ENCODE measurements around the gene TSPAN9. TPM values are rescaled to one million over a fixed set of nuclear protein-coding genes. Genes with fewer than 3 reads are reported as not detected.

TSPAN9 gene
- total RNA-seq, 3 donors from 2014 or later: 16.8 to 44.9 (median 36.9) TPM

GRCh38 chr12:3173008-3173553 is 95.9 kb downstream of the TSPAN9 start:
- Histone ChIP-seq H3K27me3 (no peaks in the 10 kb centered on the region), H3K36me3 (no peaks in the 10 kb centered on the region), H3K4me1 (no peaks in the 10 kb centered on the region), H3K9me3 (no peaks in the 10 kb centered on the region), H3K27ac (no peak overlapping the region), H3K4me3 (no peak overlapping the region)
- no peak for DNase-seq (ENCODE audit: low spot score in 2 of 2)
- intact Hi-C loops (cut with DNase I; ENCODE audit: low total_unique reads): no loop called here
- TF ChIP-seq, protein P1, sequence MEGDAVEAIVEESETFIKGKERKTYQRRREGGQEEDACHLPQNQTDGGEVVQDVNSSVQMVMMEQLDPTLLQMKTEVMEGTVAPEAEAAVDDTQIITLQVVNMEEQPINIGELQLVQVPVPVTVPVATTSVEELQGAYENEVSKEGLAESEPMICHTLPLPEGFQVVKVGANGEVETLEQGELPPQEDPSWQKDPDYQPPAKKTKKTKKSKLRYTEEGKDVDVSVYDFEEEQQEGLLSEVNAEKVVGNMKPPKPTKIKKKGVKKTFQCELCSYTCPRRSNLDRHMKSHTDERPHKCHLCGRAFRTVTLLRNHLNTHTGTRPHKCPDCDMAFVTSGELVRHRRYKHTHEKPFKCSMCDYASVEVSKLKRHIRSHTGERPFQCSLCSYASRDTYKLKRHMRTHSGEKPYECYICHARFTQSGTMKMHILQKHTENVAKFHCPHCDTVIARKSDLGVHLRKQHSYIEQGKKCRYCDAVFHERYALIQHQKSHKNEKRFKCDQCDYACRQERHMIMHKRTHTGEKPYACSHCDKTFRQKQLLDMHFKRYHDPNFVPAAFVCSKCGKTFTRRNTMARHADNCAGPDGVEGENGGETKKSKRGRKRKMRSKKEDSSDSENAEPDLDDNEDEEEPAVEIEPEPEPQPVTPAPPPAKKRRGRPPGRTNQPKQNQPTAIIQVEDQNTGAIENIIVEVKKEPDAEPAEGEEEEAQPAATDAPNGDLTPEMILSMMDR (IDR thresholded peaks at IDR 0.05): no peak
- TF ChIP-seq POLR2AphosphoS5 (IDR thresholded peaks at IDR 0.05): no peak
- no peak for TF ChIP-seq POLR2A (IDR thresholded peaks at IDR 0.05)

DNA sequence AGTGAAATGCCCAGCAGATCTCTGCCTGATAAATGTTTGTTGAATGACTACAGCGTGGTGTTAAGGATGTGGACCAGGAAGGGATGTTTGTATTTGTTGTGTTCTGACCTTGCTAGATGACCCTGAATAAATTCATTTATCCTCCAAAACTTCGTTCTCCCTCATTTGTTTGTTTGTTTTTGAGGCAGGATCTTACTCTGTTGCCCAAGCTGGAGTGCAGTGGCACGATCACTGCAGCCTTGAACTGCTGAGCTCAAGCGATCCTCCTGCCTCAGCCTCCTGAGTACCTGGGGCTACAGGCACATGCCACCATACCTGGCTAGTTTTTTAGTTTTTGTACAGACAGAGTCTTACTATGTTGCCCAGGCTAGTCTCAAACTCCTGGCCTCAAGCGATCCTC is 96.7 kb downstream of the TSPAN9 start:
- intact Hi-C loops (cut with DNase I; ENCODE audit: low total_unique reads): no loop called here
- H3K27ac ChIP-seq: no peak overlapping the region
- H3K4me3 ChIP-seq: no peak overlapping the region
- H3K9me3 ChIP-seq: no peaks in the 10 kb centered on the region
- DNase-seq (ENCODE audit: low spot score in 2 of 2): no peak
- TF ChIP-seq POLR2AphosphoS5 (IDR thresholded peaks at IDR 0.05): no peak
- TF ChIP-seq POLR2A (IDR thresholded peaks at IDR 0.05): no peak
- TF ChIP-seq, protein P1 (IDR thresholded peaks at IDR 0.05): no peak
- no peaks in the 10 kb centered on the region for H3K27me3 ChIP-seq
- H3K36me3 ChIP-seq: no peaks in the 10 kb centered on the region
- H3K4me1 ChIP-seq: no peaks in the 10 kb centered on the region

- no peak overlapping the region for H3K27ac ChIP-seq
- no peak overlapping the region for H3K4me3 ChIP-seq
- no peaks in the 10 kb centered on the region for H3K9me3 ChIP-seq
- no peaks in the 10 kb centered on the region for H3K36me3 ChIP-seq
- no peak for TF ChIP-seq POLR2A (IDR thresholded peaks at IDR 0.05)
- TF ChIP-seq, protein P1 (IDR thresholded peaks at IDR 0.05): no peak
- no peak for TF ChIP-seq POLR2AphosphoS5 (IDR thresholded peaks at IDR 0.05)
- H3K4me1 ChIP-seq: no peaks in the 10 kb centered on the region
- intact Hi-C loops (cut with DNase I; ENCODE audit: low total_unique reads): no loop called here
- no peak for DNase-seq (ENCODE audit: low spot score in 2 of 2)
- H3K27me3 ChIP-seq: no peaks in the 10 kb centered on the region
These were observed 98.1 kb downstream of the TSPAN9 start for GRCh38 chr12:3175238-3175637.

GRCh38 chr12:3176754-3177153 is 99.6 kb downstream of the TSPAN9 start:
- intact Hi-C loops (cut with DNase I; ENCODE audit: low total_unique reads): no loop called here
- Histone ChIP-seq H3K4me3 (no peak overlapping the region), H3K27me3 (no peaks in the 10 kb centered on the region), H3K36me3 (no peaks in the 10 kb centered on the region), H3K27ac (no peak overlapping the region), H3K9me3 (no peaks in the 10 kb centered on the region), H3K4me1 (no peaks in the 10 kb centered on the region)
- TF ChIP-seq POLR2AphosphoS5 (IDR thresholded peaks at IDR 0.05) (no peak), POLR2A (IDR thresholded peaks at IDR 0.05) (no peak)
- TF ChIP-seq, protein P1 (IDR thresholded peaks at IDR 0.05): no peak
- no peak for DNase-seq (ENCODE audit: low spot score in 2 of 2)

DNA sequence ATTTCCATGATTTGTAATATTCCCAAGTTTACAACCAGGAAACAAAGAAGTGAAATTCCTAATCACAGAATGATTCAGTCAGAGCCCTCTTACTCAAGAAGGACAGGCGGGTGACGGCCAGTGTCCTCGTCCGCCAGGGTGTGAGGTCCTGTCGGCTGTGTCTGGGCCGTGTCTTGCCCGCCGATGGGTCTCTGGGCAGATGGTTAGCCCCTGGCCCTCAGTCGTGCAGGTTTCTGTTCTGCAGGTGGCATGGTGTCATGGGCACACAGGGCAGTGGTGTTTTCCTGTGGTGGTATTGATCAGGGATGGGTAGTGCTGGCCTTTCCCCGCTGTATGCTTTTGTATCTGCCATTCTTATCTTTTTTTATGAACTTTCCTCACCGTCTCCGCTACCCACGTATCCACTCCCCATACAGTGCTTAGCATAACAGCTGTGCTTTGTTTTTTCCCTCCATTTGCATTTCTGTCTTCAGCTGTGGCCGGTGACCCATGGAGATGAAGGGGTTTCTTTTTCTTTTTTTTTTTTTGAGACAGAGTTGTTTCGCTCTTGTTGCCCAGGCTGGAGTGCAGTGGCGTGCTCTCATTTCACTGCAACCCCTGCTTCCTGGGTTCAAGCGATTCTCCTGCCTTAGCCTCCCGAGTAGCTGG is 100.7 kb downstream of the TSPAN9 start:
- Histone ChIP-seq H3K36me3 (no peaks in the 10 kb centered on the region), H3K9me3 (no peaks in the 10 kb centered on the region), H3K4me1 (no peaks in the 10 kb centered on the region), H3K27ac (no peak overlapping the region), H3K27me3 (no peaks in the 10 kb centered on the region), H3K4me3 (no peak overlapping the region)
- no peak for TF ChIP-seq POLR2A (IDR thresholded peaks at IDR 0.05)
- TF ChIP-seq POLR2AphosphoS5 (IDR thresholded peaks at IDR 0.05): no peak
- TF ChIP-seq, protein P1 (IDR thresholded peaks at IDR 0.05): no peak
- DNase-seq (ENCODE audit: low spot score in 2 of 2): no peak
- intact Hi-C loops (cut with DNase I; ENCODE audit: low total_unique reads): no loop called here
